ENCODE data around the gene OR6M1. TPM values are rescaled to one million over a fixed set of nuclear protein-coding genes. Genes with fewer than 3 reads are reported as not detected.

OR6M1 gene
- total RNA-seq, 2 experiments from 2014 or later, result not detected

DNA sequence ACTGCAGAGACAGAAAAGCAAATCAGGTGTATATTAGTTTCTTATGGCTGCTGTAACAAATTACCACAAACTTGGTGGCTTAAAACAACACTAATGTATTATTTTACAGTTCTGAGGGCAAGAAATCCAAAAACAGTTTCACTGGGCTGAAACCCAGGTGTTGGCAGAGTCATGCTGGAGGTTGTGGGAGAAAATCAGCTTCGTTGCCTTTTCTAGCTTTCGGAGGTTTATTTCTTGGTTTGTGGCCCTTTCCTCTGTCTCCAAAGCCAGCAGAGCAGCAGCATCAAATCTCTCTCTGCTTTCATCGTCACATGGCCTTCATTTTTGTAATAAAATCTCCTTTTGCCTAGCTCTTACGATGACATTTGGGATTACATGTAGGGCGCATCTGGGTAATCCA lies 33.0 kb upstream of the OR6M1 start:
- H3K4me1 Mint-ChIP-seq (ENCODE audit: low read depth), result no peaks in the 10 kb centered on the region

DNA sequence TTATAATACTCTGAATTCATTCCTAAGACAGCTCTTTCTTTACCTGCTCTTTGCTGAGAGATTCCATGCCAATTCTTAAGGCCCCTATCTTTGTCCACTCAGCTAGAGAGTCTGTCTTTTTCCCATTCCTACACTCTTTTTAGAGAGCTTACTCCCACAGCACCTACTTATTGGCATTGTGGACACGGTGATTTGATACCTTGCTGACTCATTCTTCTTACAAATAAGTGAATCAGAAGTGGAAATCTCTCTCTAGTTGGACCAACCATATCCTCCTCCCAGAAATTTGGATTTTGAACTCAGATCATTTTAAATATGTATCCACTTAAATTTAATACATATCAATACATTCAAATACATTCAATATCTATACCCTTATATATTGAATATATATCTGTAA lies 32.5 kb upstream of the OR6M1 start:
- ChIA-PET POLR2A (interaction anchor here (1.0 kb wide), 1 partner anchor 53 kb away, joined by 3 read pairs; no protein-coding TSS in a partner anchor), CTCF (interaction anchor here (0.9 kb wide), 1 partner anchor 198 kb away, joined by 3 read pairs; no protein-coding TSS in a partner anchor)
- intact Hi-C loops (cut with micrococcal nuclease), result no loop called here
- Mint-ChIP-seq H3K27me3 (peaks cover 11% of the 10 kb centered on the region), H3K36me3 (ENCODE audit: low read depth) (no peaks in the 10 kb centered on the region), H3K9me3 (no peaks in the 10 kb centered on the region), H3K4me3 (no peak overlapping the region), H3K4me1 (ENCODE audit: low read depth) (no peaks in the 10 kb centered on the region), H3K27ac (no peak overlapping the region)
- no peak for TF ChIP-seq CTCF (IDR thresholded peaks at IDR 0.05)
- ATAC-seq (no peak), DNase-seq (no peak)

More for the DNA sequence above, 33.0 kb upstream of the OR6M1 start:
- TF ChIP-seq CTCF (IDR thresholded peaks at IDR 0.05), result no peak
- H3K9me3 Mint-ChIP-seq, result no peaks in the 10 kb centered on the region
- no peak overlapping the region for H3K27ac Mint-ChIP-seq
- ChIA-PET CTCF (no interaction called here), POLR2A (no interaction called here)
- H3K36me3 Mint-ChIP-seq (ENCODE audit: low read depth), result no peaks in the 10 kb centered on the region
- DNase-seq (no peak), ATAC-seq (no peak)
- intact Hi-C loops (cut with micrococcal nuclease), result no loop called here
- H3K27me3 Mint-ChIP-seq, result peaks cover 14% of the 10 kb centered on the region
- H3K4me3 Mint-ChIP-seq, result no peak overlapping the region

DNA sequence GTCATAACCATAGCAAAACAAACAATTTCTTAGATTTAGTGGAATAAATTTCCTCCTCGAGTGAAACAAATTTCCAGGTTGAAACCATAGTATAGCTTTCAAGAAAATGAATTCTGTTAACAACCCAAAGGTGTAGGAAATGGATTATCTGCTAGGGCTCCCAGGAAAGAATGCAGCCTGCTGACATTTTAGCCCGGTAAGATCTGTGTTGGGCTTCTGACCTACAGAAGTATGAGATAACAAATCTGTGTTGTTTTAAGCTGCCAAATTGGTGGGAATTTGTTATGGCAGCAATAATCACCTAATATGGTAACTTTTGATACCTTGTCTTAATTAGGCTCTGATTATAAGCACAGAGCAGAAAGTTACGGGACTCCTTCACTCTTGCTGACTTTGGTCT lies 32.0 kb upstream of the OR6M1 start:
- Mint-ChIP-seq H3K4me3 (no peak overlapping the region), H3K9me3 (no peaks in the 10 kb centered on the region), H3K36me3 (ENCODE audit: low read depth) (no peaks in the 10 kb centered on the region), H3K27ac (no peak overlapping the region), H3K4me1 (ENCODE audit: low read depth) (no peaks in the 10 kb centered on the region), H3K27me3 (peaks cover 11% of the 10 kb centered on the region)
- ATAC-seq, result no peak
- ChIA-PET CTCF (interaction anchor here (0.9 kb wide), 1 partner anchor 198 kb away, joined by 3 read pairs; no protein-coding TSS in a partner anchor), POLR2A (interaction anchor here (1.0 kb wide), 1 partner anchor 53 kb away, joined by 3 read pairs; no protein-coding TSS in a partner anchor)
- intact Hi-C loops (cut with micrococcal nuclease), result no loop called here
- DNase-seq, result no peak
- TF ChIP-seq CTCF (IDR thresholded peaks at IDR 0.05), result no peak

- POLR2A ChIA-PET, result no interaction called here
- Mint-ChIP-seq H3K9me3 (no peaks in the 10 kb centered on the region), H3K27me3 (peaks cover 16% of the 10 kb centered on the region), H3K27ac (no peak overlapping the region), H3K4me3 (no peak overlapping the region), H3K4me1 (ENCODE audit: low read depth) (no peaks in the 10 kb centered on the region), H3K36me3 (ENCODE audit: low read depth) (no peaks in the 10 kb centered on the region)
- TF ChIP-seq CTCF (IDR thresholded peaks at IDR 0.05), result no peak
- no peak for ATAC-seq
- intact Hi-C loops (cut with micrococcal nuclease), result no loop called here
- no peak for DNase-seq
- CTCF ChIA-PET, result no interaction called here
These were observed 26.9 kb upstream of the OR6M1 start for GRCh38 chr11:123833095-123833494.

GRCh38 chr11:123829745-123830144 lies 23.6 kb upstream of the OR6M1 start:
- ATAC-seq (no peak), DNase-seq (no peak)
- H3K9me3 Mint-ChIP-seq, result no peaks in the 10 kb centered on the region
- intact Hi-C loops (cut with micrococcal nuclease), result no loop called here
- ChIA-PET POLR2A (no interaction called here), CTCF (no interaction called here)
- no peaks in the 10 kb centered on the region for H3K36me3 Mint-ChIP-seq (ENCODE audit: low read depth)
- H3K27me3 Mint-ChIP-seq, result peaks cover 14% of the 10 kb centered on the region
- H3K4me3 Mint-ChIP-seq, result no peak overlapping the region
- TF ChIP-seq CTCF (IDR thresholded peaks at IDR 0.05), result no peak
- no peaks in the 10 kb centered on the region for H3K4me1 Mint-ChIP-seq (ENCODE audit: low read depth)
- H3K27ac Mint-ChIP-seq, result no peak overlapping the region

All from activated CD8-positive, alpha-beta T cell treated with anti-CD3 and anti-CD28 coated beads for 36 hours (primary cell).